GM19452 (cell line): ENCODE measurements around the gene OSM.

Experiments used
- ATAC-seq: cut with Tn5 transposase; IDR thresholded peaks from one replicate; pipeline ENCODE4 v1.9.1; 2021; ENCODE audit not compliant: unreplicated experiment

Gene OSM

GRCh38 chr22:30265131-30265720, 1.4 kb downstream of the OSM start:
- no peak for ATAC-seq

GRCh38 chr22:30263883-30264282, 2.8 kb downstream of the OSM start:
- no peak for ATAC-seq

GRCh38 chr22:30262917-30263741, 3.5 kb downstream of the OSM start:
- ATAC-seq, result no peak

- no peak for ATAC-seq
These were observed 4.5 kb downstream of the OSM start for GRCh38 chr22:30262112-30262511.

GRCh38 chr22:30261134-30261533, 5.5 kb downstream of the OSM start:
- ATAC-seq, result no peak

- ATAC-seq, result no peak
These were observed 6.0 kb downstream of the OSM start for GRCh38 chr22:30260682-30261081.

GRCh38 chr22:30260276-30260675, 6.4 kb downstream of the OSM start:
- ATAC-seq, result no peak

GRCh38 chr22:30254314-30254713, 12.3 kb downstream of the OSM start:
- ATAC-seq, result no peak

- ATAC-seq, result no peak
These were observed 13.3 kb downstream of the OSM start for GRCh38 chr22:30253205-30253852.

- no peak for ATAC-seq
These were observed 14.0 kb downstream of the OSM start for GRCh38 chr22:30252411-30253204.

- no peak for ATAC-seq
These were observed 14.9 kb downstream of the OSM start for GRCh38 chr22:30251711-30252110.

GRCh38 chr22:30250661-30251267, 15.9 kb downstream of the OSM start:
- ATAC-seq, result no peak

- no peak for ATAC-seq
These were observed 16.5 kb downstream of the OSM start for GRCh38 chr22:30250039-30250565.

- ATAC-seq, result no peak
These were observed 17.3 kb downstream of the OSM start for GRCh38 chr22:30249049-30250038.

GRCh38 chr22:30248484-30248883, 18.2 kb downstream of the OSM start:
- ATAC-seq, result no peak

GRCh38 chr22:30247974-30248373, 18.7 kb downstream of the OSM start:
- no peak for ATAC-seq

- ATAC-seq, result no peak
These were observed 19.1 kb downstream of the OSM start for GRCh38 chr22:30247561-30247960.

GRCh38 chr22:30246814-30247376, 19.8 kb downstream of the OSM start:
- ATAC-seq, result no peak
